OCI-LY1 (cell line): ENCODE data around the gene ACR.
"Not testable (repeated sequence)": the region's sequence is repeated elsewhere in the genome, so short reads cannot be mapped to it uniquely, and the experiment has no call there.

Experiments used
- EZH2 ChIP-seq: fragments of 200-600 bp; sonication (generic), shearing (Covaris generic); IDR thresholded peaks from 2 replicates; pipeline ENCODE4 v1.8.0; 2017; ENCODE audit warnings: borderline replicate concordance, mixed run types, mild to moderate bottlenecking, antibody characterized with exemption, low read length, moderate library complexity, mixed read lengths
- TF ChIP-seq, protein P1 (sequence below): fragments of 200-600 bp; sonication (generic), shearing (Covaris generic); IDR thresholded peaks from 2 replicates; pipeline ENCODE4 v1.5.1; 2017; ENCODE audit warnings: mild to moderate bottlenecking, antibody characterized with exemption, low read length, moderate library complexity, mixed read lengths

DNA sequence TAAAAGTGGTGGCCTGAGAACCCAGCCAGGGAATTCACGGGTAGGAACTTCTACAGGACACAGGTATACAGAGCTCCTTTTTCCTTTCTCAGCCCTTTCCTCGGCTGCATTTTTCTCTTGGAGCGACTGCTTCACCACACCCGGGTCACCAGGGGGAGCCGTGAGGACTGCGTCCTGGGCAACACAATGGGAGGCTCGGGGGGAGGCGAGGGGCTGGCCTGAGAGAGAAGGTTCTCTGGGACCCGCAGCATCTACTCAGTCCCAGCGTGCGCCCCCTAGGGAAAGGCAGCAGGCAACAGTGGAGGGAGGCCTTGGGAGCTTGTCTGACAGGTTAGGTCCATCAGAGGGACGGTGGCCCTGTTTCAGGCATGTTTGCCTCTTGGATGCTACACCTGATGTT lies 37.1 kb downstream of the ACR start:
- TF ChIP-seq, protein P1, sequence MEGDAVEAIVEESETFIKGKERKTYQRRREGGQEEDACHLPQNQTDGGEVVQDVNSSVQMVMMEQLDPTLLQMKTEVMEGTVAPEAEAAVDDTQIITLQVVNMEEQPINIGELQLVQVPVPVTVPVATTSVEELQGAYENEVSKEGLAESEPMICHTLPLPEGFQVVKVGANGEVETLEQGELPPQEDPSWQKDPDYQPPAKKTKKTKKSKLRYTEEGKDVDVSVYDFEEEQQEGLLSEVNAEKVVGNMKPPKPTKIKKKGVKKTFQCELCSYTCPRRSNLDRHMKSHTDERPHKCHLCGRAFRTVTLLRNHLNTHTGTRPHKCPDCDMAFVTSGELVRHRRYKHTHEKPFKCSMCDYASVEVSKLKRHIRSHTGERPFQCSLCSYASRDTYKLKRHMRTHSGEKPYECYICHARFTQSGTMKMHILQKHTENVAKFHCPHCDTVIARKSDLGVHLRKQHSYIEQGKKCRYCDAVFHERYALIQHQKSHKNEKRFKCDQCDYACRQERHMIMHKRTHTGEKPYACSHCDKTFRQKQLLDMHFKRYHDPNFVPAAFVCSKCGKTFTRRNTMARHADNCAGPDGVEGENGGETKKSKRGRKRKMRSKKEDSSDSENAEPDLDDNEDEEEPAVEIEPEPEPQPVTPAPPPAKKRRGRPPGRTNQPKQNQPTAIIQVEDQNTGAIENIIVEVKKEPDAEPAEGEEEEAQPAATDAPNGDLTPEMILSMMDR = peak; percentile 64
- TF ChIP-seq EZH2 = not testable (repeated sequence)
